H9 (cell line): ENCODE measurements around the gene DEDD2. TPM values are rescaled to one million over a fixed set of nuclear protein-coding genes. Genes with fewer than 3 reads are reported as not detected.
A peak's percentile ranks its signal among the peaks of the same experiment; 100 is the strongest.

Experiments used
- DNase-seq: peaks from one replicate; pipeline ENCODE4 v3.0.0-alpha.2; 2017
- H2AFZ ChIP-seq: one replicate; pipeline ENCODE4 v1.6.1; 2013; ENCODE audit warnings: mild to moderate bottlenecking, low read length, control low read depth, moderate library complexity
- H2AK5ac ChIP-seq: 2 replicates; pipeline ENCODE4 v1.6.1; 2013; ENCODE audit warnings: low read length, control low read depth, mixed read lengths; ENCODE audit not compliant: insufficient read length
- H2BK120ac ChIP-seq: one replicate; pipeline ENCODE4 v1.6.1; 2013; ENCODE audit warnings: low read depth, mild to moderate bottlenecking, low read length, control low read depth, inconsistent platforms; ENCODE audit not compliant: poor library complexity, severe bottlenecking
- H2BK12ac ChIP-seq: 2 replicates; pipeline ENCODE4 v1.6.1; 2013; ENCODE audit warnings: low read length, control low read depth, mixed read lengths, low read depth; ENCODE audit not compliant: insufficient read length
- H2BK15ac ChIP-seq: 2 replicates; pipeline ENCODE4 v1.6.1; 2013; ENCODE audit warnings: low read depth, low read length, control low read depth
- H2BK20ac ChIP-seq: one replicate; pipeline ENCODE4 v1.6.1; 2013; ENCODE audit warnings: low read depth, mild to moderate bottlenecking, low read length, control low read depth, inconsistent platforms; ENCODE audit not compliant: poor library complexity, severe bottlenecking
- H2BK5ac ChIP-seq: 2 replicates; pipeline ENCODE4 v1.6.1; 2013; ENCODE audit warnings: low read length, control low read depth, mixed read lengths; ENCODE audit not compliant: insufficient read length
- H3K14ac ChIP-seq: 2 replicates; pipeline ENCODE4 v1.6.1; 2013; ENCODE audit warnings: low read length, control low read depth; ENCODE audit not compliant: insufficient read depth
- H3K18ac ChIP-seq: 2 replicates; pipeline ENCODE4 v1.6.1; 2013; ENCODE audit warnings: low read depth, mild to moderate bottlenecking, mixed read lengths, low read length, control low read depth; ENCODE audit not compliant: insufficient read length
- H3K23ac ChIP-seq: 2 replicates; pipeline ENCODE4 v1.6.1; 2013; ENCODE audit warnings: low read length, control low read depth, mixed read lengths, low read depth; ENCODE audit not compliant: insufficient read length
- H3K23me2 ChIP-seq: 2 replicates; pipeline ENCODE4 v1.6.1; 2013; ENCODE audit warnings: low read depth, mild to moderate bottlenecking, mixed read lengths, low read length, control low read depth; ENCODE audit not compliant: insufficient read length, poor library complexity, severe bottlenecking
- H3K27ac ChIP-seq: 2 replicates; pipeline ENCODE4 v1.5.1; 2013; ENCODE audit warnings: low read length, control low read depth, mixed read lengths, low read depth; ENCODE audit not compliant: insufficient read length
- H3K27me3 ChIP-seq: 2 replicates; pipeline ENCODE4 v1.6.1; 2013; ENCODE audit warnings: low read length, control low read depth, inconsistent platforms; ENCODE audit not compliant: insufficient read depth
- H3K4ac ChIP-seq: 2 replicates; pipeline ENCODE4 v1.6.1; 2013; ENCODE audit warnings: low read depth, mild to moderate bottlenecking, control low read depth, inconsistent platforms, low read length, moderate library complexity
- H3K4me1 ChIP-seq: 2 replicates; pipeline ENCODE4 v1.6.1; 2013; ENCODE audit warnings: low read length, control low read depth, inconsistent platforms; ENCODE audit not compliant: insufficient read depth
- H3K4me2 ChIP-seq: 2 replicates; pipeline ENCODE4 v1.6.1; 2013; ENCODE audit warnings: low read length, control low read depth, mixed read lengths; ENCODE audit not compliant: insufficient read length, insufficient read depth
- H3K56ac ChIP-seq: 2 replicates; pipeline ENCODE4 v1.6.1; 2013; ENCODE audit warnings: low read depth, mild to moderate bottlenecking, mixed read lengths, low read length, control low read depth; ENCODE audit not compliant: insufficient read length
- H3K79me1 ChIP-seq: 2 replicates; pipeline ENCODE4 v1.6.1; 2013; ENCODE audit warnings: low read depth, mild to moderate bottlenecking, moderate library complexity, low read length, control low read depth, inconsistent platforms; ENCODE audit not compliant: insufficient read depth, poor library complexity, severe bottlenecking
- H3K79me2 ChIP-seq: 2 replicates; pipeline ENCODE4 v1.6.1; 2013; ENCODE audit warnings: low read length, control low read depth, inconsistent platforms; ENCODE audit not compliant: insufficient read depth
- H3K9ac ChIP-seq: 2 replicates; pipeline ENCODE4 v1.6.1; 2013; ENCODE audit warnings: low read length, control low read depth, mixed read lengths; ENCODE audit not compliant: insufficient read length; ENCODE audit errors: extremely low read depth
- H3K9me3 ChIP-seq: one replicate; pipeline ENCODE4 v1.6.1; 2013; ENCODE audit warnings: low read depth, low read length, inconsistent platforms; ENCODE audit not compliant: control insufficient read depth
- H3T11ph ChIP-seq: one replicate; pipeline ENCODE4 v1.6.1; 2013; ENCODE audit warnings: mild to moderate bottlenecking, low read length, control low read depth, inconsistent platforms
- H4K20me1 ChIP-seq: one replicate; pipeline ENCODE4 v1.6.1; 2013; ENCODE audit not compliant: control insufficient read depth, insufficient read length, insufficient read depth
- H4K5ac ChIP-seq: 2 replicates; pipeline ENCODE4 v1.6.1; 2013; ENCODE audit warnings: low read depth, mild to moderate bottlenecking, mixed read lengths, low read length, control low read depth; ENCODE audit not compliant: insufficient read length
- H4K8ac ChIP-seq: replicated peaks from 2 replicates; pipeline ENCODE4 v1.6.1; 2013; ENCODE audit warnings: low read length, control low read depth, mixed read lengths, low read depth; ENCODE audit not compliant: insufficient read length
- H4K91ac ChIP-seq: 2 replicates; pipeline ENCODE4 v1.6.1; 2013; ENCODE audit warnings: low read depth, mild to moderate bottlenecking, moderate library complexity, mixed read lengths, low read length, control low read depth; ENCODE audit not compliant: insufficient read length
- H3K27ac Mint-ChIP-seq, 3 experiments: 2 replicates in 2 of 3; 3 replicates in 1 of 3; pipeline ENCODE4 v1.8.0; 2020 to 2021; ENCODE audit warnings: mixed read lengths in 3 of 3, mild to moderate bottlenecking in 1 of 3, moderate library complexity in 1 of 3
- H3K27me3 Mint-ChIP-seq: 2 replicates; pipeline ENCODE4 v1.8.0; 2021; ENCODE audit warnings: low read depth, mild to moderate bottlenecking, moderate library complexity, mixed read lengths
- H3K36me3 Mint-ChIP-seq, 3 experiments: 2 replicates in 2 of 3; 3 replicates in 1 of 3; pipeline ENCODE4 v1.8.0; 2020 to 2021; ENCODE audit warnings: low read depth in 3 of 3, mixed read lengths in 3 of 3; ENCODE audit not compliant: insufficient read depth in 1 of 3
- H3K4me1 Mint-ChIP-seq, 2 experiments: 2 replicates each; pipeline ENCODE4 v1.8.0; 2020; ENCODE audit warnings: mixed read lengths in 2 of 2
- H3K4me3 Mint-ChIP-seq, 2 experiments: 2 replicates in 1 of 2; 3 replicates in 1 of 2; pipeline ENCODE4 v1.8.0; 2020 to 2021; ENCODE audit warnings: mild to moderate bottlenecking in 2 of 2, mixed read lengths in 2 of 2, moderate library complexity in 1 of 2
- H3K9me3 Mint-ChIP-seq, 2 experiments: 2 replicates in 1 of 2; 3 replicates in 1 of 2; pipeline ENCODE4 v1.8.0; 2020; ENCODE audit warnings: mild to moderate bottlenecking in 2 of 2, mixed read lengths in 2 of 2, moderate library complexity in 1 of 2
- CTCF ChIP-seq: fragments of 200-600 bp; sonication (generic); conservative IDR thresholded peaks from 3 replicates; pipeline ENCODE4 v1.8.0; 2021; ENCODE audit warnings: antibody characterized with exemption, mild to moderate bottlenecking
- WGBS: extraction: QIAGEN DNeasy Blood & Tissue Kit; methylation state at CpG from one replicate; pipeline ENCODE4 v1.1.7; 2013; ENCODE audit warnings: missing lambda C conversion rate, low lambda C conversion rate, mixed read lengths; ENCODE audit not compliant: insufficient read length; ENCODE audit errors: extremely low coverage; 5-methylcytosine and 5-hydroxymethylcytosine counted together
- total RNA-seq: library from RNA; stranded (reverse); gene quantifications from 2 replicates; pipeline ENCODE4 v1.2.1, GENCODE V29; 2021

The DEDD2 gene
- total RNA-seq, 1 experiment from 2014 or later, result 32.3 TPM

DNA sequence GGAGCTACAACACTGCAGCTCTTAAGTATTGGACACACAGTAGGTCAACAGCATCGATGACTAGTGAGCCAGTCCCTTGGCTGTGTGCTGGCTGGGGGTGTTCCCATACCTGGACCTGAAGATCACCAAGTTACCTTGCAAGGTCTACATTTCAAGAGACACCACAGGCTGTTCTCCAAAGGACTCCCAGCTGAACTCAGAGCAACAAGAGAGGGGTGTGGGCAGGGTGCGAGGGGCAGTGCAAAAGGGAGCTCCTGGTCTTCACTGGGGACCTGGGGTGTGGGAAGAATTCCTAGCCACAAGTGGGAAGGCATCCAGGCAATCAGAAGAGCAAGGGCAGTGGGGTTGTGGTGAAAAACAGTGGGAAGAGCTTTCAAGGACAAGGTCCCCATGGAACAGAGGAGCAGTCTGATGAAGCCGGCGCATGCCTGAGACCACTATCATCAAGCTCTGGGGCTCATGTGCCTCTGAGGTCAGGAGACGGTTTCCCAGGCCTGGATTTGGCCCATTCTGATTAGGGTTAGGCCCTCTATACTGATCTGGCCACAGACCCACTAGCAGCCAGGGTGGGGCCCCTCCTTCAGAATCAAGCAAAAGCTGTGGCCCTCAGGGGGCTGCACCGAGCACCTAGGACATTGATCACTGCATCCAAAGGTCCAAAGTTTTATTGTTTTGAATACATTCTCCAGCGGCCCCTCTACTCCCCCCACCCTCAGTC, 29.6 kb upstream of the DEDD2 start:
- Histone ChIP-seq H3K79me2 (peaks cover 2% of the 10 kb centered on the region; the same call in 1 of the 2 replicates), H3K9me3 (no peaks in the 10 kb centered on the region), H4K91ac (no peak overlapping the region), H2BK20ac (no peak overlapping the region), H4K20me1 (no peaks in the 10 kb centered on the region), H3K4ac (no peak overlapping the region), H2BK12ac (no peak overlapping the region), H4K5ac (no peak overlapping the region), H3K23me2 (peaks cover 4% of the 10 kb centered on the region), H3K27ac (no peak overlapping the region), H3K56ac (no peak overlapping the region), H3K23ac (no peak overlapping the region), H3K9ac (no peak overlapping the region), H2BK120ac (no peak overlapping the region), H3K4me2 (no peak overlapping the region), H3K14ac (no peak overlapping the region), H2AFZ (no peak overlapping the region), H3K27me3 (no peaks in the 10 kb centered on the region), H2AK5ac (no peak overlapping the region), H3K79me1 (no peaks in the 10 kb centered on the region), H3K4me1 (peaks cover 6% of the 10 kb centered on the region; the same call in 1 of the 2 replicates), H3K18ac (no peak overlapping the region), H3T11ph (no peak overlapping the region), H2BK15ac (no peak overlapping the region), H4K8ac (no peak overlapping the region), H2BK5ac (no peak overlapping the region)
- H3K27ac Mint-ChIP-seq, result peak overlapping the region in 1 of 3 experiments; percentile 68; a peak in 3 of 7 replicates
- no peak for TF ChIP-seq CTCF
- peaks cover 5 to 25% (median 18%) of the 10 kb centered on the region in 3 experiments; a peak in 6 of 7 replicates for H3K36me3 Mint-ChIP-seq
- peaks cover 30 to 44% of the 10 kb centered on the region in 2 experiments for H3K4me1 Mint-ChIP-seq
- no peaks in the 10 kb centered on the region; the same call in 1 of the 2 replicates for H3K27me3 Mint-ChIP-seq
- no CpG with 5 or more reads among the region's 7 CpGs for WGBS
- DNase-seq, result no peak
- H3K4me3 Mint-ChIP-seq, result 0 out of 5 replicates have a peak overlapping the region, but pooled peaks of 1 of the 2 experiments have one; percentile 21
- H3K9me3 Mint-ChIP-seq, result no peaks in the 10 kb centered on the region
